Liver (tissue), 9 donors: Measurements from ENCODE around the gene SETX. TPM values are rescaled to one million over a fixed set of nuclear protein-coding genes. Genes with fewer than 3 reads are reported as not detected.
"Not testable (repeated sequence)": the region's sequence is repeated elsewhere in the genome, so short reads cannot be mapped to it uniquely, and the experiment has no call there.

Experiments used
- DNase-seq: peaks from one replicate; pipeline ENCODE4 v3.0.0-alpha.2; 2017; ENCODE audit warnings: low spot score
- H3K27ac ChIP-seq, 2 donors: one replicate each; pipeline ENCODE4 v1.7.0; 2013; ENCODE audit warnings: inconsistent platforms in 2 of 2, low read length in 2 of 2, control low read depth in 1 of 2, low read depth in 1 of 2, mild to moderate bottlenecking in 1 of 2
- H3K27me3 ChIP-seq, 4 donors: one replicate each; pipeline versions ENCODE4 v1.6.1 to v1.7.0; 2013; ENCODE audit warnings: low read length in 3 of 4, inconsistent platforms in 1 of 4, mild to moderate bottlenecking in 1 of 4, moderate library complexity in 1 of 4; ENCODE audit not compliant: control insufficient read depth in 4 of 4, insufficient read depth in 4 of 4
- H3K36me3 ChIP-seq, 4 donors: one replicate each; pipeline versions ENCODE4 v1.6.1 to v1.7.0; 2013; ENCODE audit warnings: low read length in 3 of 4, mild to moderate bottlenecking in 3 of 4, low read depth in 1 of 4, moderate library complexity in 1 of 4; ENCODE audit not compliant: control insufficient read depth in 4 of 4, insufficient read depth in 3 of 4
- H3K4me1 ChIP-seq, 4 donors: one replicate each; pipeline versions ENCODE4 v1.6.1 to v1.7.0; 2013; ENCODE audit warnings: low read length in 3 of 4, mild to moderate bottlenecking in 3 of 4, moderate library complexity in 1 of 4; ENCODE audit not compliant: control insufficient read depth in 4 of 4, insufficient read depth in 4 of 4
- H3K4me3 ChIP-seq, 3 donors: one replicate each; pipeline versions ENCODE4 v1.6.1 to v1.7.0; 2013; ENCODE audit warnings: low read length in 3 of 3, control low read depth in 1 of 3, low read depth in 1 of 3, mild to moderate bottlenecking in 1 of 3
- H3K9ac ChIP-seq, 2 donors: one replicate each; pipeline ENCODE4 v1.7.0; 2013; ENCODE audit warnings: low read length in 2 of 2, mild to moderate bottlenecking in 2 of 2, moderate library complexity in 2 of 2, control low read depth in 1 of 2, low read depth in 1 of 2
- H3K9me3 ChIP-seq, 4 donors: one replicate each; pipeline versions ENCODE4 v1.6.1 to v1.7.0; 2013; ENCODE audit warnings: low read length in 3 of 4; ENCODE audit not compliant: control insufficient read depth in 4 of 4
- EGR1 ChIP-seq, 2 donors: IDR thresholded peaks; 2 replicates each; pipeline ENCODE4 v1.6.1; 2016 to 2018; ENCODE audit warnings: antibody characterized with exemption in 2 of 2, low read depth in 2 of 2
- HNF4A ChIP-seq, 2 donors: conservative IDR thresholded peaks; 2 replicates each; pipeline ENCODE4 v1.6.1; 2016; ENCODE audit warnings: antibody characterized with exemption in 2 of 2, mild to moderate bottlenecking in 2 of 2
- HNF4G ChIP-seq: IDR thresholded peaks from 2 replicates; pipeline ENCODE4 v1.6.1; 2016; ENCODE audit warnings: antibody characterized with exemption
- JUND ChIP-seq, 2 donors: IDR thresholded peaks; 2 replicates each; pipeline ENCODE4 v1.6.1; 2016; ENCODE audit warnings: antibody characterized with exemption in 2 of 2
- NR2F2 ChIP-seq: IDR thresholded peaks from 2 replicates; pipeline ENCODE4 v1.6.1; 2016; ENCODE audit warnings: antibody characterized with exemption
- RAD21 ChIP-seq, 2 donors: IDR thresholded peaks; 2 replicates each; pipeline ENCODE4 v1.6.1; 2016; ENCODE audit warnings: antibody characterized with exemption in 2 of 2, mild to moderate bottlenecking in 2 of 2
- RXRA ChIP-seq, 2 donors: IDR thresholded peaks; 2 replicates each; pipeline ENCODE4 v1.6.1; 2017 to 2018; ENCODE audit warnings: antibody characterized with exemption in 2 of 2, mild to moderate bottlenecking in 1 of 2
- TAF1 ChIP-seq: conservative IDR thresholded peaks from 2 replicates; pipeline ENCODE4 v1.6.1; 2016; ENCODE audit warnings: antibody characterized with exemption, mild to moderate bottlenecking
- YY1 ChIP-seq: IDR thresholded peaks from 2 replicates; pipeline ENCODE4 v1.6.1; 2016; ENCODE audit warnings: antibody characterized with exemption, mild to moderate bottlenecking
- WGBS: extraction: QIAGEN DNeasy Blood & Tissue Kit; methylation state at CpG from one replicate; pipeline ENCODE4 v1.1.7; 2013; 5-methylcytosine and 5-hydroxymethylcytosine counted together
- polyA plus RNA-seq, 2 donors: library from polyadenylated mRNA; stranded (reverse) in 1 of 2; unstranded in 1 of 2; fragments of 200-250 nt in 1 of 2; fragments of >200 nt in 1 of 2; fragmentation: Nextera tagmentation in 1 of 2; extraction: Ambion mirVana in 1 of 2; gene quantifications; one replicate each; pipeline versions ENCODE4 v1.2.1 to v1.2.3, GENCODE V29; 2013 to 2015
- total RNA-seq, 2 donors: library from RNA; depleted of rRNA; stranded (reverse); fragments of >200 nt; gene quantifications; one replicate each; pipeline ENCODE4 v1.2.3, GENCODE V29; 2014
- TF ChIP-seq, protein P1 (sequence below): IDR thresholded peaks from 2 replicates; pipeline ENCODE4 v1.6.1; 2016; ENCODE audit warnings: antibody characterized with exemption
- TF ChIP-seq, protein P2 (sequence below): IDR thresholded peaks from 2 replicates; pipeline ENCODE4 v1.6.1; 2016; ENCODE audit warnings: antibody characterized with exemption
- TF ChIP-seq, protein P3 (sequence below): fragments of 150-350 bp; IDR thresholded peaks from 2 replicates; pipeline ENCODE4 v1.5.1; 2017; ENCODE audit warnings: improper control_type of control experiment, low read depth, low read length; ENCODE audit not compliant: missing input control
- donor health status: healthy.
- donor health status: healthy.
- donor health status: healthy.
- donor health status: healthy.
- donor health status: healthy.

The SETX gene
- total and polyA plus RNA-seq, 4 donors = 8.6 to 60.2 (median 19.6) TPM

DNA sequence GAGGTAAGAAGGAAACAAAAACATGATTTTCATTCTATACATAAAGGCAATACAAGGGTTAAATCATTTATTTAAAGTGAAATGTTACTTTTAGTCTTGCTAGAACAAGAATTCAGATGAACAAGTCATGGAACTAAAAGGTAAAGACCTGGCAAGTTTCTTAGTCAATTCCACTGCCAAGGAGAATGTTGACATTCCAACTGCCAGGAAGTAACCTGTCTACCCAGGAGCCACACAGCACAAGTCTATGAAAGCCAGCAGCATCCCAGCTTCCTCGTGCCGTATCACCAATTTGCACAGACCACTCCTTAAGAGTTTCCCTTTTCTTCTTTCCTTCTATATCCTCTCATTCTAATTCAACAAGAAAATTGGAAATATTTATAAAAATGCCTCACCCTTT, 79.9 kb downstream of the SETX start:
- H3K9me3 ChIP-seq = no peaks in the 10 kb centered on the region
- WGBS = 97% methylated on average over 2 of the region's 2 CpGs
- no peak for DNase-seq

DNA sequence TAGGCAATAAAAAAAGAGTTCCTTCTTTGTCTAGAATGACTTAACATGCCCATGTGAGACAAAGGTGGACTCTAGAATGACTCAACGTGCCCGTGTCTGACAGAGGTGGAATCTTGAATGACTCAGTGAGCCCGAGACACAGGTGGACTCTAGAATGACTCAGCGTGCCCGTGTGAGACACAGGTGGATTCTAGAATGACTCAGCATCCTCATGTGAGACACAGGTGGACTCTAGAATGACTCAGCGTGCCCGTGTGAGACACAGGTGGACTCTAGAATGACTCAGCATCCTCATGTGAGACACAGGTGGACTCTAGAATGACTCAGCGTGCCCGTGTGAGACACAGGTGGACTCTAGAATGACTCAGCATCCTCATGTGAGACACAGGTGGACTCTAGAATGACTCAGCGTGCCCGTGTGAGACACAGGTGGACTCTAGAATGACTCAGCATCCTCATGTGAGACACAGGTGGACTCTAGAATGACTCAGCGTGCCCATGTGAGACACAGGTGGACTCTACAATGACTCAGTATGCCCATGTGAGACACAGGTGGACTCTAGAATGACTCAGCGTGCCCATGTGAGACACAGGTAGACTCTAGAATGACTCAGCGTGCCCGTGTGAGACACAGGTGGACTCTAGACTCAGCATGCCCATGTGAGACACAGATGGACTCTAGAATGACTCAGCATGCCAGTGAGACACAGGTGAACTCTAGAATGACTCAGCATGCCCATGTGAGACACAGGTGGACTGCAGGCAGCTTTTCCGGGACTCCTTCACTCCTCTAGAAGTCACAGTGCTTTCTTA, 84.9 kb downstream of the SETX start:
- Histone ChIP-seq H3K36me3 (peaks cover 17 to 73% (median 44%) of the 10 kb centered on the region in 4 donors), H3K27ac (peak overlapping the region; percentile 45 to 73)
- H3K4me1 ChIP-seq, DNase-seq, H3K27me3 ChIP-seq, H3K9me3 ChIP-seq, H3K4me3 ChIP-seq, H3K9ac ChIP-seq: not testable (repeated sequence)
- TF ChIP-seq RXRA (IDR thresholded peaks at IDR 0.05) = peak in 1 of 2 donors; percentile 50
- TF ChIP-seq JUND (IDR thresholded peaks at IDR 0.05) = peak in 1 of 2 donors; percentile 75
- peak; percentile 52 to 72 for TF ChIP-seq HNF4A (conservative IDR thresholded peaks at IDR 0.05)
- WGBS = 72% methylated on average over 13 of the region's 16 CpGs

More for the DNA sequence above, 79.9 kb downstream of the SETX start:
- Histone ChIP-seq H3K27me3 (no peaks in the 10 kb centered on the region), H3K9ac (no peak overlapping the region), H3K27ac (no peak overlapping the region), H3K4me1 (no peaks in the 10 kb centered on the region), H3K36me3 (peaks cover 15 to 90% (median 70%) of the 10 kb centered on the region in 4 donors), H3K4me3 (no peak overlapping the region)
- TF ChIP-seq HNF4G = no peak
- TF ChIP-seq, protein P1, sequence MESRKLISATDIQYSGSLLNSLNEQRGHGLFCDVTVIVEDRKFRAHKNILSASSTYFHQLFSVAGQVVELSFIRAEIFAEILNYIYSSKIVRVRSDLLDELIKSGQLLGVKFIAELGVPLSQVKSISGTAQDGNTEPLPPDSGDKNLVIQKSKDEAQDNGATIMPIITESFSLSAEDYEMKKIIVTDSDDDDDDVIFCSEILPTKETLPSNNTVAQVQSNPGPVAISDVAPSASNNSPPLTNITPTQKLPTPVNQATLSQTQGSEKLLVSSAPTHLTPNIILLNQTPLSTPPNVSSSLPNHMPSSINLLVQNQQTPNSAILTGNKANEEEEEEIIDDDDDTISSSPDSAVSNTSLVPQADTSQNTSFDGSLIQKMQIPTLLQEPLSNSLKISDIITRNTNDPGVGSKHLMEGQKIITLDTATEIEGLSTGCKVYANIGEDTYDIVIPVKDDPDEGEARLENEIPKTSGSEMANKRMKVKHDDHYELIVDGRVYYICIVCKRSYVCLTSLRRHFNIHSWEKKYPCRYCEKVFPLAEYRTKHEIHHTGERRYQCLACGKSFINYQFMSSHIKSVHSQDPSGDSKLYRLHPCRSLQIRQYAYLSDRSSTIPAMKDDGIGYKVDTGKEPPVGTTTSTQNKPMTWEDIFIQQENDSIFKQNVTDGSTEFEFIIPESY = no peak

DNA sequence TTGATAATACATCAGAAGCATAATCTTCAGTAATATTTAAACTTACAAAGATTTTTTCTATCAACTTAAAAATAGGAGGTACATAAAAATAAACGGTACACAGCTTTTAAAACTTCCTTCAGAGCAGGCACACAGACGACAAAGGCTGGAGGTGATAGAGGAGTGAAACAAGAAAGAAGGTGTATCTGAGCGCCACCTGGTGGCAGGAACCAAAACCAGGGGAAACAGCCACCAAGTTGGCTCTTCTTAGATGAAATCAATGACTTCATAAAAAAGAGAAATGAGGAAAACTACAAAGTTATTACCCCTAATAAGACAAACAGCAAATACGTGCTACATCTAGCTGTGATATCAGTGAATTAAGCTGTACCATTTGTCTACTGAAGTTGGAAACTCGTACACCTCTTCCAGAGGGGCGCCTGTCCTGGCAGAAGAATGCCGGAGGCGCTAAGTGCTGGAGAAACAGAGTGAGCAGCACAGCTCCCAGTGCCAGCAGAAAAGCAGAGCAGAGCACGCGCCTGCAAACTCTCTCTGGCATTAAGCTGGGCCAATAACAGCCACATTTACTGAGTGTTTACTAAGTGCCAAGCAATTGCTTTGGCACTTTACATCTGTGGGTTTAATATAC, 85.9 kb downstream of the SETX start:
- DNase-seq = peak; percentile 74
- TF ChIP-seq NR2F2 = no peak
- no peak for TF ChIP-seq EGR1 (IDR thresholded peaks at IDR 0.05; ENCODE audit: low read depth in 2 of 2)
- TF ChIP-seq, protein P2, sequence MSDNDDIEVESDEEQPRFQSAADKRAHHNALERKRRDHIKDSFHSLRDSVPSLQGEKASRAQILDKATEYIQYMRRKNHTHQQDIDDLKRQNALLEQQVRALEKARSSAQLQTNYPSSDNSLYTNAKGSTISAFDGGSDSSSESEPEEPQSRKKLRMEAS = no peak
- no peak for TF ChIP-seq TAF1
- no peak for TF ChIP-seq YY1
- peak; percentile 70 to 81 for TF ChIP-seq RAD21 (IDR thresholded peaks at IDR 0.05)
- no peak for TF ChIP-seq RXRA (IDR thresholded peaks at IDR 0.05)
- TF ChIP-seq, protein P3, sequence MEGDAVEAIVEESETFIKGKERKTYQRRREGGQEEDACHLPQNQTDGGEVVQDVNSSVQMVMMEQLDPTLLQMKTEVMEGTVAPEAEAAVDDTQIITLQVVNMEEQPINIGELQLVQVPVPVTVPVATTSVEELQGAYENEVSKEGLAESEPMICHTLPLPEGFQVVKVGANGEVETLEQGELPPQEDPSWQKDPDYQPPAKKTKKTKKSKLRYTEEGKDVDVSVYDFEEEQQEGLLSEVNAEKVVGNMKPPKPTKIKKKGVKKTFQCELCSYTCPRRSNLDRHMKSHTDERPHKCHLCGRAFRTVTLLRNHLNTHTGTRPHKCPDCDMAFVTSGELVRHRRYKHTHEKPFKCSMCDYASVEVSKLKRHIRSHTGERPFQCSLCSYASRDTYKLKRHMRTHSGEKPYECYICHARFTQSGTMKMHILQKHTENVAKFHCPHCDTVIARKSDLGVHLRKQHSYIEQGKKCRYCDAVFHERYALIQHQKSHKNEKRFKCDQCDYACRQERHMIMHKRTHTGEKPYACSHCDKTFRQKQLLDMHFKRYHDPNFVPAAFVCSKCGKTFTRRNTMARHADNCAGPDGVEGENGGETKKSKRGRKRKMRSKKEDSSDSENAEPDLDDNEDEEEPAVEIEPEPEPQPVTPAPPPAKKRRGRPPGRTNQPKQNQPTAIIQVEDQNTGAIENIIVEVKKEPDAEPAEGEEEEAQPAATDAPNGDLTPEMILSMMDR = peak; percentile 66
- Histone ChIP-seq H3K4me3 (no peak overlapping the region), H3K9ac (no peak overlapping the region), H3K9me3 (no peaks in the 10 kb centered on the region), H3K4me1 (no peaks in the 10 kb centered on the region), H3K27ac (peak overlapping the region in 1 of 2 donors; percentile 64), H3K27me3 (no peaks in the 10 kb centered on the region), H3K36me3 (peaks cover 18 to 74% (median 49%) of the 10 kb centered on the region in 4 donors)
- 54% methylated on average over 10 of the region's 10 CpGs for WGBS
